PC-9 (cell line): Measurements from ENCODE around the gene SLC35B2.

Source experiments
- CTCF ChIP-seq: fragments of 200-600 bp; sonication (generic); conservative IDR thresholded peaks from 2 replicates; pipeline ENCODE4 v1.6.1; 2017; ENCODE audit warnings: mixed run types, antibody characterized with exemption, mild to moderate bottlenecking, moderate library complexity
- EZH2 ChIP-seq: fragments of 200-600 bp; sonication (generic); IDR thresholded peaks from 2 replicates; pipeline ENCODE4 v1.8.0; 2017; ENCODE audit warnings: antibody characterized with exemption, low read depth

DNA sequence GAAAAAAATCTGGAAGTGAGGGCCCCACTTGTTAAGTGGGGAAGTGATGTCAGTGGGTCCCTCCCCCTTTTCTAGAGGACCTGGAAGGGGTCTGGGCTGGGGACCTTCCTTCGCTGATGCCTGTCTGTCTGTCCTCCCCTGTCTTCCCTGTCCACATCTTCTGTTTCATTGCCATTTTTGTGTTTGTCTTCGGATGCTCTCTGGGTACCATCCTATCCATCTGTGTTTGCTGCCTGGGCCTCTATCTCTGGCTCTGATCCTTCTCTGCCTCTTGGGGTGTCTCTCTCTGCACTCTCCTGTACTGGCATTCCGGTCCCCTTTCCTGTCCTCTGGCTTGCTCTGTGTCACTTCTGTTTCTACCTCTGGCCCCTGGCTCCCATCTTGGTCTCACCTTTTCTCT is 15.2 kb upstream of the SLC35B2 start:
- TF ChIP-seq CTCF (no peak), EZH2 (no peak)
